ENCODE data around the gene GMFB. TPM values are rescaled to one million over a fixed set of nuclear protein-coding genes. Genes with fewer than 3 reads are reported as not detected.
"Not testable (repeated sequence)": the region's sequence is repeated elsewhere in the genome, so short reads cannot be mapped to it uniquely, and the experiment has no call there.

The GMFB gene
- total RNA-seq, 4 donors from 2014 or later: 39.5 to 169 (median 45.7) TPM

DNA sequence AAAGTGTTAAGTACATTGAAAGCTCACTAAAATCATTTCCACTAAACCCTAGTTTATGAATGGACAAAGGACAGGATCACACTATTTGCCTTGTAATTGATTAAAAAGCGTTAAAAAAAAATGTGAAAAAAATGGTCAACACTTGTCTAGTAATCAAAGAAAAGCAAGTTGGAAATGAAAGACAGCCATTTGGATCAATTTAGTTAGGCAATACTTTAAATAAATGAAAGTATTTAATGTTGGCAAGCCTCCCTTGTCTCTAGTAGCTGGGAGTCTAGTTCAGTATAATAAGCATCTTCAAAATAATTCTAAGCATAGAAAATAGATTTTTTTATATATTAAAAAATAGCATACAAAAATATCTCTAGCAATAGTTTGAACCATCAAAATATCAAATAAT is 33.4 kb downstream of the GMFB start:
- no peak for DNase-seq
- no peak overlapping the region for H3K27ac ChIP-seq
- intact Hi-C loops (cut with DNase I; ENCODE audit: low total_unique reads): no loop called here
- no peaks in the 10 kb centered on the region for H3K36me3 ChIP-seq
- TF ChIP-seq CTCF (IDR thresholded peaks at IDR 0.05) (no peak), POLR2A (IDR thresholded peaks at IDR 0.05) (no peak)
- H3K4me1 ChIP-seq: no peaks in the 10 kb centered on the region
- no peak overlapping the region for H3K4me3 ChIP-seq
- H3K27me3 ChIP-seq: no peaks in the 10 kb centered on the region
- H3K9me3 ChIP-seq: no peaks in the 10 kb centered on the region

DNA sequence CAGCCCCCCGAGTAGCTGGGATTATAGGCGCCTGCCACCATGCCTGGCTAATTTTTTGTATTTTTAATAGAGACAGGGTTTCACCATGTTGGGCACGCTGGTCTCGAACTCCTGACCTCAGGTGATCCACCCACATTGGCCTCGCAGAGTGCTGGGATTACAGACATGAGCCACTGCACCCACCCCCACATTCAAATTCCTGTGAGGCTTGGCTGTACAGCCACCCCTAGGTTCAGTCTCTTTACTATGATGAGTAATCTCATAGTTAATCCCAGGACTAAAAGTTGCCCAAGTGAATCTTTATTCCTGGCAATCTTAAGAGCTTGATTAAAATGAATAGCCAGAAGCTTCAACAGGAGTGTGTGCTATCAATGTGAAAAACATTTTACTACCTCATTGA is 34.8 kb downstream of the GMFB start:
- intact Hi-C loops (cut with DNase I; ENCODE audit: low total_unique reads); H3K9me3 ChIP-seq; H3K36me3 ChIP-seq; H3K4me1 ChIP-seq; H3K4me3 ChIP-seq; H3K27me3 ChIP-seq; H3K27ac ChIP-seq; DNase-seq: not testable (repeated sequence)

GRCh38 chr14:54453252-54453651 is 35.5 kb downstream of the GMFB start:
- H3K9me3 ChIP-seq: no peaks in the 10 kb centered on the region
- H3K27me3 ChIP-seq: no peaks in the 10 kb centered on the region
- H3K36me3 ChIP-seq: no peaks in the 10 kb centered on the region
- DNase-seq: no peak
- no peaks in the 10 kb centered on the region for H3K4me1 ChIP-seq
- TF ChIP-seq CTCF (IDR thresholded peaks at IDR 0.05) (no peak), POLR2A (IDR thresholded peaks at IDR 0.05) (no peak)
- no peak overlapping the region for H3K27ac ChIP-seq
- no peak overlapping the region for H3K4me3 ChIP-seq
- intact Hi-C loops (cut with DNase I; ENCODE audit: low total_unique reads): no loop called here

GRCh38 chr14:54451961-54452360 is 36.8 kb downstream of the GMFB start:
- Histone ChIP-seq H3K36me3 (no peaks in the 10 kb centered on the region), H3K27ac (no peak overlapping the region), H3K4me3 (no peak overlapping the region), H3K4me1 (no peaks in the 10 kb centered on the region), H3K27me3 (no peaks in the 10 kb centered on the region), H3K9me3 (no peaks in the 10 kb centered on the region)
- TF ChIP-seq POLR2A (IDR thresholded peaks at IDR 0.05) (no peak), CTCF (IDR thresholded peaks at IDR 0.05) (no peak)
- intact Hi-C loops (cut with DNase I; ENCODE audit: low total_unique reads): no loop called here
- no peak for DNase-seq

DNA sequence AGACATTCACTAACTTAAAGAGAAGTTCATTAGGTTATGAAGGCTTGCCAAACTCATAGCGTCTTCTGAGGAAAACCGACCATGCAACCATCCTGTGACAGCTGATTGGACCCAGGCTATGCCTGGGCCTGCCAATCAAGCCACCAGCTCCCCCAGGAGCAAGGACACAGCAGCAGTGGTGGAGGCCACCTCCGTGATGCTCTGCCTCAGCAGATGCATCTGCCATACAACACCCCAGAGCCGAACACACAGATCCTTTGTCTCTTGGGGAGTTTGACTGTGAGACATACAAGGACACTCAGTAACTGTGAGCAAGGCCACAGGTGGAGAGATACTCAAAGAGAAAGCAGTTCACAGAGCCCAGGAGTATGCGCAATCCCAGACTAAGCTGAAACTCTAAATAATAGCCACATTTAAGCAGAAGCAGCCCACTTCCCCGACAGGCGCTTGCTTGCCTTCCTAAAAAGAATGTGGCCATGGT is 37.6 kb downstream of the GMFB start:
- Histone ChIP-seq H3K4me1 (no peaks in the 10 kb centered on the region), H3K4me3 (no peak overlapping the region), H3K27ac (peak overlapping the region; percentile 53 to 54), H3K27me3 (no peaks in the 10 kb centered on the region), H3K9me3 (no peaks in the 10 kb centered on the region), H3K36me3 (no peaks in the 10 kb centered on the region)
- intact Hi-C loops (cut with DNase I; ENCODE audit: low total_unique reads): no loop called here
- no peak for TF ChIP-seq CTCF (IDR thresholded peaks at IDR 0.05)
- TF ChIP-seq POLR2A (IDR thresholded peaks at IDR 0.05): no peak
- DNase-seq: no peak

DNA sequence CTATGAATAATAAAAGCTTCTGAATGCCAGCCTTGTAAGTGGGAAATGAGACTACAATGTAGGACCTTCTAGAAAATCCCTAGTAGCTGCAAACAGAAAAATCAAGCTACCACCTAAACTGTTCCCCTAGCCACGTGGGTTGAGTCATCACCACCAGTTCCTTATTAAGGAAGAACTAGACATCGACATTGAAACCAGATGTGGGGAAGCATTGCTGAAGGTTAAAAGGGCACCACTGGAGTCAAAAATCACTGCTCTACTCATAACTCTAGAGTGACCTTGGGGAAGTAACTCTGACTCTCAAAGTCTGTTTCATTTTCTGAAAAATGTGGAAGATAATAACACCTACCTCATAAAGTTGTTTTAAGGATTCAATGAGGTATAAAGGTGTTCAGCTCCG is 38.2 kb downstream of the GMFB start:
- intact Hi-C loops (cut with DNase I; ENCODE audit: low total_unique reads): no loop called here
- Histone ChIP-seq H3K36me3 (no peaks in the 10 kb centered on the region), H3K27me3 (no peaks in the 10 kb centered on the region), H3K4me3 (no peak overlapping the region), H3K9me3 (no peaks in the 10 kb centered on the region), H3K4me1 (no peaks in the 10 kb centered on the region), H3K27ac (peak overlapping the region; percentile 53 to 54)
- peak in 1 of 2 donors; percentile 53 for DNase-seq
- TF ChIP-seq CTCF (IDR thresholded peaks at IDR 0.05) (no peak), POLR2A (IDR thresholded peaks at IDR 0.05) (no peak)
